ENCODE results near the gene ZSCAN4. TPM values are rescaled to one million over a fixed set of nuclear protein-coding genes. Genes with fewer than 3 reads are reported as not detected.

ZSCAN4 gene
- total RNA-seq, 2 donors from 2014 or later, result 0.24 TPM; not detected in 1

DNA sequence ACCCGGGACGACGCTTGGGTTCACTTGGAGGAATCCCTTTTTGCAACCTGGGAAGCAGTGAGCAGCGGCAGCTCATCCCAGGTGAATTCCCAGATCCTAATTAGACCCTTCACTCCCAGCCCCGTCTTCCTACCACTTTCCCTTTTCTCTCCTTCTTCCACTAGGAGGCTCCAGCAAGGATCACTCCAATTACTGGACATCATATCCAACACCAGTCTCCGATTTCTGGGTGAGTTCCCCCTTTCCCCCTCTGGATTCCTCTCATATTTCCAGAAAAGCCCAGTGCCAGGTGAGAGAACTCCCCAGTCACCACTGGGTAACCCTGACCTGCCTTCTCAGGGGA, 17.1 kb upstream of the ZSCAN4 start:
- Histone ChIP-seq H3K27me3 (no peaks in the 10 kb centered on the region), H3K9me3 (no peaks in the 10 kb centered on the region), H3K27ac (no peak overlapping the region), H3K4me1 (no peaks in the 10 kb centered on the region), H3K36me3 (no peaks in the 10 kb centered on the region), H3K4me3 (peak overlapping the region in 1 of 2 donors; percentile 15)
- no peak for DNase-seq (ENCODE audit: low spot score)
- TF ChIP-seq, protein P1, sequence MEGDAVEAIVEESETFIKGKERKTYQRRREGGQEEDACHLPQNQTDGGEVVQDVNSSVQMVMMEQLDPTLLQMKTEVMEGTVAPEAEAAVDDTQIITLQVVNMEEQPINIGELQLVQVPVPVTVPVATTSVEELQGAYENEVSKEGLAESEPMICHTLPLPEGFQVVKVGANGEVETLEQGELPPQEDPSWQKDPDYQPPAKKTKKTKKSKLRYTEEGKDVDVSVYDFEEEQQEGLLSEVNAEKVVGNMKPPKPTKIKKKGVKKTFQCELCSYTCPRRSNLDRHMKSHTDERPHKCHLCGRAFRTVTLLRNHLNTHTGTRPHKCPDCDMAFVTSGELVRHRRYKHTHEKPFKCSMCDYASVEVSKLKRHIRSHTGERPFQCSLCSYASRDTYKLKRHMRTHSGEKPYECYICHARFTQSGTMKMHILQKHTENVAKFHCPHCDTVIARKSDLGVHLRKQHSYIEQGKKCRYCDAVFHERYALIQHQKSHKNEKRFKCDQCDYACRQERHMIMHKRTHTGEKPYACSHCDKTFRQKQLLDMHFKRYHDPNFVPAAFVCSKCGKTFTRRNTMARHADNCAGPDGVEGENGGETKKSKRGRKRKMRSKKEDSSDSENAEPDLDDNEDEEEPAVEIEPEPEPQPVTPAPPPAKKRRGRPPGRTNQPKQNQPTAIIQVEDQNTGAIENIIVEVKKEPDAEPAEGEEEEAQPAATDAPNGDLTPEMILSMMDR (IDR thresholded peaks at IDR 0.05), result no peak

DNA sequence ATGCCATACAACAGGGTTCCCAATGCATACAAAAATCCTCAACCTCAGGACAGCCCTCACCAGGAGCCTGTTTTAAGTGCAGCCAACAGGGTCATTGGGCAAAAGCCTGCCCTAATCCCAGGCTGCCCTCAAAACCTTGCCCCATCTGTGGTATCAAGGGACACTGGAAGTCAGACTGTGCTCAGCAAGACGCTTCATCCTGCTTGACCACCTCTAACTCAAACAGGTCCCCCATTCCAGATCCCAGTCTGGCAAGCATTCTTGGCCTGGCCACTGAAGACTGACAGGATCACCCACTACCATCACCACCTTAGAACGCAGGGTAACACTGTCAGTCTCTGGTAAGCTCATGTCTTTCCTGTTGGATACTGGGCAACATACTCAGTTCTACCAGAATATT, 15.0 kb upstream of the ZSCAN4 start:
- no peak for DNase-seq (ENCODE audit: low spot score)
- no peak overlapping the region for H3K4me3 ChIP-seq
- TF ChIP-seq, protein P1 (IDR thresholded peaks at IDR 0.05), result no peak

DNA sequence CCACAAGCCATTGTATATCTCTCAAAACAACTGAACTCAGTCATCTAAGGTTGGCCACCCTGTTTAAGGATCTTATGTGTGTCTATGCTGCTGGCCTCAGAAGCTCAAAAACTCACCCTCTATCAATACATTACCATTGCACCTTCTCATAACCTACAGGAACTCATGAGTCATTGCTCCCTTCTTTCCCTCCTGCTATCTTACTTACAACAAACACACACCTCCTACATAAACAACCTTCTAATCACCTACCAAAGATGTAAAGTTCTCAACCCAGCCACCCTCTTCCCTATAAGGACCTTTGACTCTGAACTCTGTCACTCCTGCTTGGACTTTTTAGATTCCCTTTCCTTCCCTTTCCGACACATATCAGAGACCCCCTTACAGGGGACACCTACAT, 13.3 kb upstream of the ZSCAN4 start:
- H3K9me3 ChIP-seq, result no peaks in the 10 kb centered on the region
- H3K36me3 ChIP-seq, result no peaks in the 10 kb centered on the region
- no peaks in the 10 kb centered on the region for H3K27me3 ChIP-seq
- DNase-seq (ENCODE audit: low spot score), result no peak
- no peaks in the 10 kb centered on the region for H3K4me1 ChIP-seq
- H3K27ac ChIP-seq, result no peak overlapping the region
- TF ChIP-seq, protein P1 (IDR thresholded peaks at IDR 0.05), result no peak
- no peak overlapping the region for H3K4me3 ChIP-seq

More for the DNA sequence above, 15.0 kb upstream of the ZSCAN4 start:
- no peaks in the 10 kb centered on the region for H3K27me3 ChIP-seq
- H3K9me3 ChIP-seq, result no peaks in the 10 kb centered on the region
- no peak overlapping the region for H3K27ac ChIP-seq
- no peaks in the 10 kb centered on the region for H3K36me3 ChIP-seq
- no peaks in the 10 kb centered on the region for H3K4me1 ChIP-seq

DNA sequence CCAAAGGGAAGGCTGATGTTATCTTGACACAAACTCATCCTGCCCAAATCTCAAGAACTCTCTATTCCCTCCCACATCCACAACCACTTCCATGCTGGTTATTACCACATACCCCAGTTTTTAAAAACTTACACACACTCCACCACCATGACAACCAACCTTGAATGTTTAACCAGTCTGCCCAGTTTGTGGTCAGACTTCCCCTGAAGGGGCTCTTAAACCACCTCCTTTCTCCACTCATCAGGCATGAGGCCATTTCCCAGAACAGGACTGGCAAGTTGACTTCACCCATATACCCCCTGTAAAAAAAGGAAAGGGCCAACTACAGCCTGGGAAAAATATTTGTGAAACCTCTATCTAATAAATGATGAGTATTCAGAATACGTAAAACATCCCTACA, 12.4 kb upstream of the ZSCAN4 start:
- Histone ChIP-seq H3K27ac (no peak overlapping the region), H3K9me3 (no peaks in the 10 kb centered on the region), H3K36me3 (no peaks in the 10 kb centered on the region), H3K4me1 (no peaks in the 10 kb centered on the region), H3K27me3 (no peaks in the 10 kb centered on the region), H3K4me3 (no peak overlapping the region)
- DNase-seq (ENCODE audit: low spot score), result no peak
- TF ChIP-seq, protein P1 (IDR thresholded peaks at IDR 0.05), result no peak

DNA sequence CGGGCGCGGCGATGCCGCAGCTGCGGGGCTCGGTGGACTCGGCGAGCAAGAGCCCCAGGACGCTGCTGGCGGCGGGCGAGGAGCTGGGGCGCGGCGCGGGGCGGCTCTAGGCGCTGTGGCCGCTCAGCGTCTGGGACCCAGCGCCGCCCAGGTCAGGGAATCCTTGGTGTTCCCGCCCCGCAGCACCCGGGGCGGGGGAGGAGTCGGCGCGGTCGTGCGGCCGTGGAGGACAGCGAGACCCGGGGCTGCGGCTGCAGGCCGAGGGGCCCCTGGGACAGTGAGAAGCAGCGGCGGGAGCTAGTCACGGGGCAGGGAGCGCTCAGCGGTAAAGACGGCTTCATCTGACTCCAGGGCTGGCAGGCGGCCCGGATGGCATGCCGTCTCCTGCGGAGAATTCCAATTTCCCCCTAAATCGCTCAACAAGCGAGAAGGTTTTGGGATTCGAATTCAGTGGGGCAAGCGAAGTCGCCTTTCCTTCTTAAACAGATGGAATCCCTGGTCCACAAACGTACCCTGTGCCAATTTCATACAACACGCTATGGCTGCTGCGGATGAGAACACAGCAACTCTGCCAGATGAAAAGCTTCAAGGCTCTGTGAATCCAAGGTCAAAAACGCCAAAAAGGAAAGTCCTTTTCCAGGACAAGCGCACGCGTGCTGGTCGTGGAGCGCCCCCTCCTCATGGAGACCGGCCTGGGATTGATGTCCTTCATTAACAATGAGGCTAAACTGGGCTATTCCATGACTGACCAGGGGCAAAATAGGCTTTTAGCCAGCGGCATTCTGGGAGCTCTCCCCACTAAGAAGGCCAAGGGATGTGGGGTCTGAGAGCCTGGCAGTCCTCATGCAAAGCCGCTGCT, 4.2 kb upstream of the ZSCAN4 start:
- H3K27me3 ChIP-seq, result no peaks in the 10 kb centered on the region
- no peaks in the 10 kb centered on the region for H3K9me3 ChIP-seq
- peak; percentile 60 for DNase-seq (ENCODE audit: low spot score)
- peak overlapping the region; percentile 40 to 68 for H3K4me3 ChIP-seq
- no peaks in the 10 kb centered on the region for H3K36me3 ChIP-seq
- peaks cover 0 to 8% of the 10 kb centered on the region in 2 donors for H3K4me1 ChIP-seq
- peak overlapping the region; percentile 82 for H3K27ac ChIP-seq
- TF ChIP-seq, protein P1 (IDR thresholded peaks at IDR 0.05), result no peak

All from right atrium auricular region (tissue), 2 donors.